ENCODE data around the gene FAM107B.

Gene FAM107B

GRCh38 chr10:14676732-14677131, 98.0 kb downstream of the FAM107B start:
- TF ChIP-seq EGR1 (IDR thresholded peaks at IDR 0.05) (no peak), RAD21 (IDR thresholded peaks at IDR 0.05; ENCODE audit: low read depth) (no peak), CREB1 (IDR thresholded peaks at IDR 0.05; ENCODE audit: low read depth) (no peak), CEBPB (IDR thresholded peaks at IDR 0.05) (no peak), TEAD4 (IDR thresholded peaks at IDR 0.05) (no peak), REST (IDR thresholded peaks at IDR 0.05; ENCODE audit: low read depth) (no peak), MAX (IDR thresholded peaks at IDR 0.05) (no peak)

DNA sequence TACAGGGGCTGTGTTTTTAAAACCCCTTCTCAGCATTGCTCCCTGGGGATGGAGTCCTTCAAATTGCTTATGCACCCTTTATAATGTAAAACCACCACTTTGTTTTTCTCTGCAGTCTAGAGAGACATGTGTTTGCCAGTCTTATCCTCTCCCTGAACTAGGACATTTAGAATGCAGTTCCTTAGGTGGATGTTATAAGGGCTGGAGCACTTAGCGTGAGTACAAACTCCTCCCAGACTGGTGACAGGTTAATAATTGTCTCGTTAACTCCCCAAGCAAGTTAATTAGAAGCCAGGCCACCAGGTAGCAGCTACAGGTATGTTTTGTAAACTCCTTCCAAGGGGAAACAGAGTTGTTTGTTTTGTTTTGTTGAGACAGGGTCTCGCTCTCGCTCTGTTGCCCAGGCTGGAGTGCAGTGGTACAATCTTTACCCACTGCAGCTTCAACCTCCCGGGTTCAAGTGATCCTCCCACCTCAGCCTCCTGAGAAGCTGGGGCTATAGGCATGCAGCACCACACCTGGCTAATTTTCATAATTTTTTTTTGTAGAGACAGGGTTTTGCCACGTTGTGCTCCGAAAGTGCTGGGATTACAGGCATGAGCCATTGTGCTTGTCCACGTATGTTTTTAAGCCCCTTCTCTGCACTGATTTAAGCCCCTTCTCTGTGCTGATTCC, 100.2 kb downstream of the FAM107B start:
- TF ChIP-seq NFIC (IDR thresholded peaks at IDR 0.05) (no peak), ZBTB7A (IDR thresholded peaks at IDR 0.05; ENCODE audit: low read depth) (no peak), RAD21 (IDR thresholded peaks at IDR 0.05; ENCODE audit: low read depth) (no peak), TCF12 (IDR thresholded peaks at IDR 0.05; ENCODE audit: low read depth) (no peak), CREB1 (IDR thresholded peaks at IDR 0.05; ENCODE audit: low read depth) (no peak), REST (IDR thresholded peaks at IDR 0.05; ENCODE audit: low read depth) (no peak), MAX (IDR thresholded peaks at IDR 0.05) (no peak), EP300 (IDR thresholded peaks at IDR 0.05; ENCODE audit: borderline replicate concordance) (no peak)

GRCh38 chr10:14673189-14673861, 101.4 kb downstream of the FAM107B start:
- TF ChIP-seq ZBTB7A (IDR thresholded peaks at IDR 0.05; ENCODE audit: low read depth) (no peak), REST (IDR thresholded peaks at IDR 0.05; ENCODE audit: low read depth) (no peak), CREB1 (IDR thresholded peaks at IDR 0.05; ENCODE audit: low read depth) (no peak), EGR1 (IDR thresholded peaks at IDR 0.05) (no peak), CEBPB (IDR thresholded peaks at IDR 0.05) (no peak), MAX (IDR thresholded peaks at IDR 0.05) (no peak), EP300 (IDR thresholded peaks at IDR 0.05; ENCODE audit: borderline replicate concordance) (no peak), NFIC (IDR thresholded peaks at IDR 0.05) (no peak), YY1 (IDR thresholded peaks at IDR 0.05; ENCODE audit: low read depth) (no peak)

DNA sequence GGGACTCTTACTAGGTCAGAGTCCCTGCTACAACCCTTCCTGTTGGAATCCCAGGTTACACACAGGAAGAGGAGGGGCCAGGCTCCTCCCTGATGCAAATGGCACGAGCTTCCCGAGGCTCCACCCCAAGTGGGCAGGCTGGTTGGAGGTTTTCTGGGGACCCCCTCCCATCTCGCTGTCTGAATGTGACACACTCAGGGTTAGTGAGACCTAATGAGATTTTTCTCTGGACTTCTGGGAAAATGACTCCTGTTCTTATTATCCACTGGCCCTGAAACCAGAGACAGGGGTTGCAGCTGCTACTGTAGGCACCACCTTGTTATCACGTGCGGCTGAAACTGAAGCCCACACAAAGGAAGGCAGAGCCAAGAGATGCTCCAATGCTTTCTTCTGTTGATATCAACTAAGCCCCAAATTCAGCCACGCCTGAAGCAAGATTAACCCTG, 103.3 kb downstream of the FAM107B start:
- TF ChIP-seq FOXM1 (IDR thresholded peaks at IDR 0.05; ENCODE audit: borderline replicate concordance, low read depth) (no peak), TEAD4 (IDR thresholded peaks at IDR 0.05) (no peak), TAF1 (IDR thresholded peaks at IDR 0.05; ENCODE audit: low read depth) (no peak)

DNA sequence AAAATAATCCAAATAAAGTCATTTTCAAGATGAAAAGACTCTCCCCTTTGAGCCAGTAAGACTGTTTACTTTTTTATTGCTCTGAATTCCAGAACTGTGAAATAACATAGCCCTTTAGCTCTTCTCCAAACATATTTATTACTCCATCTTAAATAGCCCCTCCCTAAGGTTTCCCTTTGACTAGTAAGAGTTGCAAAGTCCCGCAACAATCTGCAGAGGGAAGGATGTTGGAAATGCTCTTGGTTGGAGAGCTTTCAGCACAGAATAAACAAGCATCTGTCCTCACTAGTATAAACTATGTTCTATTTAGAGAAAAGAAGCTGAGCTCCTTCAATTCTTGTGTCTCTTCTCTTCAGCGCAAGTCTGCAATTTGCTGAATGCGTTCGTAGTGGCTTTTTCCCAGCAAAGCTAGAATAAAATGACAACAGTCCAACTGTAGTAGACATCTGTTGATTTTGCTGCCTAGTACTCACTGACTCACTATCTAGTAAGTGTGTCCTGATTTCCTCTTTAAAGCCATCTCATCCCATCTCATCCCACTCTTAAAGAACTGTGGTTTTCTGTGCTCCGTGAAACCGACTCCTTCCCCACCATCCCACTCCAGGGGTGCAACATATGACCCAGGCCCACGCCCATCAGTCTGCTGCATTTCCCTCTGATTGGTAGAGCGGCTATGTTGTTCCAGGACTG, 104.0 kb downstream of the FAM107B start:
- no peak for TF ChIP-seq CREB1 (IDR thresholded peaks at IDR 0.05; ENCODE audit: low read depth)
- no peak for TF ChIP-seq RAD21 (IDR thresholded peaks at IDR 0.05; ENCODE audit: low read depth)
- TF ChIP-seq CEBPB (IDR thresholded peaks at IDR 0.05): no peak
- TF ChIP-seq ZBTB7A (IDR thresholded peaks at IDR 0.05; ENCODE audit: low read depth): no peak
- TF ChIP-seq EP300 (IDR thresholded peaks at IDR 0.05; ENCODE audit: borderline replicate concordance): no peak
- TF ChIP-seq YY1 (IDR thresholded peaks at IDR 0.05; ENCODE audit: low read depth): no peak
- TF ChIP-seq FOXM1 (IDR thresholded peaks at IDR 0.05; ENCODE audit: borderline replicate concordance, low read depth): no peak
- TF ChIP-seq USF1 (IDR thresholded peaks at IDR 0.05): no peak
- TF ChIP-seq EGR1 (IDR thresholded peaks at IDR 0.05): no peak
- TF ChIP-seq TCF12 (IDR thresholded peaks at IDR 0.05; ENCODE audit: low read depth): no peak
- TF ChIP-seq TEAD4 (IDR thresholded peaks at IDR 0.05): no peak
- TF ChIP-seq TAF1 (IDR thresholded peaks at IDR 0.05; ENCODE audit: low read depth): no peak
- TF ChIP-seq REST (IDR thresholded peaks at IDR 0.05; ENCODE audit: low read depth): no peak
- no peak for TF ChIP-seq NFIC (IDR thresholded peaks at IDR 0.05)
- no peak for TF ChIP-seq MAX (IDR thresholded peaks at IDR 0.05)
